ENCODE results near the gene CHCHD5. TPM values are rescaled to one million over a fixed set of nuclear protein-coding genes. Genes with fewer than 3 reads are reported as not detected.
A peak's percentile ranks its signal among the peaks of the same experiment; 100 is the strongest.
"Not testable (repeated sequence)": the region's sequence is repeated elsewhere in the genome, so short reads cannot be mapped to it uniquely, and the experiment has no call there.

The CHCHD5 gene, protein sequence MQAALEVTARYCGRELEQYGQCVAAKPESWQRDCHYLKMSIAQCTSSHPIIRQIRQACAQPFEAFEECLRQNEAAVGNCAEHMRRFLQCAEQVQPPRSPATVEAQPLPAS
- polyA plus RNA-seq (ENCODE audit: insufficient read length), result 31.0 TPM

GRCh38 chr2:112584134-112584890 is at the start of gene CHCHD5:
Gene CHCHD5 (plus strand): TSS chr2:112584609. CDS start chr2:112584648, 39 bp downstream.
- DNase-seq (ENCODE audit: low read depth), result peak; percentile 86

DNA sequence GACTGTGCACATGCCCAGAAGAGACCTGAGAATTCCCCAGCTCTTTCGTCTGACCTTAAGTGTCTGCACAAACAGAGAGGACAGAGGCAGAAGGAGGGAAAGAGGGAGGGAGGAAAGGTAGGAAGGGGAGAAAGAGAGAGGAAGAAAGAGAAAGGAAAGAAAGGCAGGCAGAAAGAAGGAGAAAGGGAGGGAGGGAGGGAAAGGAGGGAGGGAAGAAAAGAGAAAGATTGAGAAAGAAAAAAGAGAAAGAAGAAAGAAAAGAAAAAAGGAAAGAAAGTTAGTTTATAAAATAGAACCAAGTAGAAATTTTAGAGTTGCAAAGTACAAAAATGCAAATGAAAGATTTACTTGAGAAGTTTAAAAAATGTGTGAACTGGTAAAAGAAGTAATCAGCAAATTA is 49.6 kb upstream of the CHCHD5 start:
- no peak for DNase-seq (ENCODE audit: low read depth)

DNA sequence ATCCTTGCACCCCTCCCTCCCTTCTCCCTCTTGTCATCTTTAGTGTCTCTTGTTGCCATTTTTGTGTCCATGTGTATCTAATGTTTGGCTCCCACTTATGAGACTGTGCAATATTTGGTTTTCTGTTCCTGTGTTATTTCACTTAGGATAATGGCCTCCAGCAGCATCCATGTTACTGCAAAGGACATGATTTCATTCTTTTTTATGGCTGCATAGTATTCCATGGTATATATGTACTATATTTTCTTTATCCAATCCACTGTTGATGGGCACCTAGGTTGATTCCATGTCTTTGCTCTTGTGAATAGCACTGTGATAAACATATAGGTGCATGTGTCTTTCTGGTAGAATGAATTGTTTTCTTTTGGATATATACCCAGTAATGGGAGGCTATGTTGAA is 47.7 kb upstream of the CHCHD5 start:
- not testable (repeated sequence) for DNase-seq (ENCODE audit: low read depth)

DNA sequence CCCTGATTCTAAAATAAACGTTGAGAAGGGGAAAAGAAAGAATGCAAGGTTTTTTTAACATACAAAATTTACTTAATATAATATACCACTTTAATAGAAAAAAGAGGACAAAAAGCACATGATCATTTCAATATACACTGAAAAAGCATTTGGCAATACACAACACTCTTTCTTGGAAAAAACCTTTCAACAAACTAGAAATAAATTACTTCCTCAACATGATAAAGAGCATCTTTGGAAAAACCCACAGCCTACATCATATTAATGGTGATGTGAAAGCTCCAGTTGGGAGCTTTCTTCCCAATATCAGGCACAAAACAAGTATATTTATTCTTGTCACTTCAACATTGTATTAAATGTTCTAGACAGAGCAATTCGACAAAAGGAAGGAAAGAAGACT is 45.1 kb upstream of the CHCHD5 start:
- no peak for DNase-seq (ENCODE audit: low read depth)

DNA sequence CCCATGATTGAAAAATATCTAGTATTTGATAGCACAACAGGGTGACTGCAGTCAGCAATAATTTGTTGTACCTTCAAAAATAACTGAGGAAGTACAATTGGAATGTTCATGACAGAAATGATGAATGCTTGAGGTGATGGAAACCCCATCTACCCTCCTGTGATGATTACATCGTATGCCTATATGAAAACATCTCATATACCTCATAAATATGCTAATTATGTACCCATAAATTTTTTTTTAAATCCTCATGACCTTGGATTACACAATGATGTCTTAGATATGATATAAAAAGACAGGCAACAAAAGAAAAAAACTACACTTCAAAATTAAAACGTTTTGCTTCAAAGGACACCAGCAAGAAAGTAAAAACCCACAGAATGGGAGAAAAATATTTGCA is 43.5 kb upstream of the CHCHD5 start:
- no peak for DNase-seq (ENCODE audit: low read depth)

- no peak for DNase-seq (ENCODE audit: low read depth)
Measured at GRCh38 chr2:112541315-112542122, 42.9 kb upstream of the CHCHD5 start.

GRCh38 chr2:112542123-112542983 is 42.1 kb upstream of the CHCHD5 start, which contains the start of gene POLR1B:
Gene POLR1B (plus strand): TSS chr2:112542465. CDS start chr2:112542495, 30 bp downstream.
- DNase-seq (ENCODE audit: low read depth), result peak; percentile 56

DNA sequence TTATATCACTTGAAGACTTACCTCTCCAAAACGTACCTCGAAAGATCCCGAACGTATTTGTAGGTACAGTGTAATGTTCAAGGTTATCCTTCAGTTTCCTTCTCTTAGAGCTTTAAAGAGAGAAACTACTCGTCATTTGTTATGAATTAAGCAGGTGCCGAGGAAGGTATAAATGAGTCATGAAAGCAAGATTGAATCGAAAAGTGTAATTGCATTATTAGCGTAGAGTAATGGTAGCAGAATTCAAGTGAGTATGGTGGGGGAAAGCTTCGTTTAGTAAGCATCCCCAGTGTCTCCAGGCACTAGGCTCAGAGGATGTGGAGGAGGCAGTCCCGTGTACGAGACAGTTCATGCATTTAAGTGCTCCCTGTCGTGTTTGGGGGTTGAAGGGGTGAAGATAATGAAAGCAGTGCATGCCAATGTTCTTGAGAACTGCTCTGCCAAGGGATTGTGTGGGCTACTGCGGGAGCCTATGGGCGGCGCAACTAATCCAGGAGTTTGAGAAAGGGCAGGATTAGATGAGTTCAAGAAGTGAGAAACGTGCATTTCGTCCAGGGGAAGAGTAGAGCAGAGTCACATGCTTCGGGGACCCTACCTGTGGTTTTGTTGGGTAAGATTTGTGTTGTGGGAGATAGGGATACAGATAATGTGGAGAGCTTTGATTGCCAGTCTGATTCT is 41.3 kb upstream of the CHCHD5 start:
- DNase-seq (ENCODE audit: low read depth), result no peak

DNA sequence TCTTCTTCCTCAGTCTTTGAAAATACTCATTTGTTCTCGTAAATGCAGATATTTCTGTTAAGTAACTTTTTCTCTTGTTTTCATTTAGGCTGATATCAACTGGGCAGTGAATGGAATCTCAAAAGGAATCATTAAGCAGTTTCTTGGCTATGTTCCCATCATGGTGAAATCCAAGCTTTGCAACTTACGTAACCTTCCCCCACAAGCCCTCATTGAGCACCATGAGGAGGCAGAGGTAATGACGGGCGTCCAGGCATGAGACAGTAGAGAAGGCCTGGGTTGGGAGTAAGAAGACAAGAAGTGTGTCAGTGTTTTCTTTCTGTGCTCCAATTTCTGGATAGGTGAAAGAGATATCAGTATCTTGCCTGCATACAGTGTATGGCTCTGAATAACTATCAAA is 37.1 kb upstream of the CHCHD5 start:
- DNase-seq (ENCODE audit: low read depth), result no peak

- DNase-seq (ENCODE audit: low read depth), result no peak
Measured at GRCh38 chr2:112548980-112549379, 35.4 kb upstream of the CHCHD5 start.

- no peak for DNase-seq (ENCODE audit: low read depth)
Measured at GRCh38 chr2:112566104-112566503, 18.3 kb upstream of the CHCHD5 start.

DNA sequence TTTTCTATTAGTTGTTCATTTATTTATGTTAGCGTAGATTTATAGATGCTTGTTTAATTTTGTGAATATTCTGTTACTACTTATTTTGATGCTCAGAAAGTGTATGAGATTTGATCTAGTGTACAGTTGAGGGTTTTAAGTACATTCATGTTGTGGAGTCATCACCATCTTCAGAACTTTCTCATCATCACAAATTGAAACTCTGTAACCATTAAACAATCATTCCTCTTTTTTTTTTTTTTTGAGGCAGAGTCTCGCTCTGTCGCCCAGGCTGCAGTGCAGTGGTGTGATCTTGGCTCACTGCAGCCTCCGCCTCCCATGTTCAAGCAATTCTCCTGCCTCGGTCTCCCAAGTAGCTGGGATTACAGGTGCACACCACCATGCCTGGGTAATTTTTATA is 17.9 kb upstream of the CHCHD5 start:
- not testable (repeated sequence) for DNase-seq (ENCODE audit: low read depth)

DNA sequence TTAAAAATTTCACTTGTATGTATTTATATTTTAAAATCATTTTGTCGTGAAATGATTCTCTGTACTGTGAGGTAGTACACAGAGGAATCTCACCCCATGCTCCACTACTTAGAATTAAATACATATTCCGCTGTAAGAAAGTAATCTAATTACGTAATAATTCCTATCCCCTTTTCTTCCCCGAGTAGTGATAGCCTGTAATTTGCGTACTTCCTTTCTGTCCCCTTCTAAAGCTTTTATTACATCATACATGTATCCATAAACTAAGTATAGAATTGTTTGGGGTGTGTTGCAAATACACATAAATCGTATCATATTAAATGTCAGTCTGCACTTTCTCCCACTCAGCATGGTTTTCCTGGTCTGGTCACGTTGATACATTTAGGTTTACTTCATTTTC is 12.4 kb upstream of the CHCHD5 start:
- no peak for DNase-seq (ENCODE audit: low read depth)

- DNase-seq (ENCODE audit: low read depth), result no peak
Measured at GRCh38 chr2:112577756-112578155, 6.7 kb upstream of the CHCHD5 start.

GRCh38 chr2:112579241-112579640 is 5.2 kb upstream of the CHCHD5 start:
- no peak for DNase-seq (ENCODE audit: low read depth)

- DNase-seq (ENCODE audit: low read depth), result no peak
Measured at GRCh38 chr2:112580084-112580483, 4.3 kb upstream of the CHCHD5 start.

GRCh38 chr2:112582314-112582746 is 2.1 kb upstream of the CHCHD5 start:
- DNase-seq (ENCODE audit: low read depth), result no peak

DNA sequence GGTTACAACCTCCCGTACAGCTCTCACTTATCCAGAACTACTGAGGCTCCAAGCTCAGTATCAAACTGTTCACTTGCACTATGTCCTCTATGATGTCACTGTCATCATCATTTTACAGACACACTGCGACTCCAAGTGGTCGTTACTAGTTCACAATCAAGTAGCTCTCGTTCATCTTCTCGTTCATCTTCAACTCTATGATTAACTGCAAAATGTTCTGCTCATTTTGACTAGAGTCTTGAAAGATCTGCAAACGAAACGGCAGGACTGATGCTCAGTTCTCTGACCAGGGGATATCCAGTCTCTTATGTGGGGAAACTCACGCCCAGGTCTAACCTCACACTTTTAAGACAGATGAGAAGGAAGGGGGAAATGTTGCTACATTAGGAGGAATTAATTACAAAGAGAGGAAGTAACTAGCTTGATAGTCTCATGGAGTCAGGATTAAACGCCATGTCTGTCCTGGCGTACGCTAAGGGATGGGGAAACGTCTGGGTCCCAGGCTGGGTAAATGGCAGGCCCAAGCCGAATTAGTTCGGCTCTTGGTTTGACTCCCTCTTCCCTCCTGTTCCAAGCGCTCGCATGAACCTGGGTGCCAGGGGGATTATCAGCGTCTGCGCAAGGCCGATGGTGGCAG is 794 bp upstream of the CHCHD5 start:
- DNase-seq (ENCODE audit: low read depth), result no peak

- DNase-seq (ENCODE audit: low read depth), result no peak
Measured at GRCh38 chr2:112584891-112585250, 462 bp downstream of the CHCHD5 start.

DNA sequence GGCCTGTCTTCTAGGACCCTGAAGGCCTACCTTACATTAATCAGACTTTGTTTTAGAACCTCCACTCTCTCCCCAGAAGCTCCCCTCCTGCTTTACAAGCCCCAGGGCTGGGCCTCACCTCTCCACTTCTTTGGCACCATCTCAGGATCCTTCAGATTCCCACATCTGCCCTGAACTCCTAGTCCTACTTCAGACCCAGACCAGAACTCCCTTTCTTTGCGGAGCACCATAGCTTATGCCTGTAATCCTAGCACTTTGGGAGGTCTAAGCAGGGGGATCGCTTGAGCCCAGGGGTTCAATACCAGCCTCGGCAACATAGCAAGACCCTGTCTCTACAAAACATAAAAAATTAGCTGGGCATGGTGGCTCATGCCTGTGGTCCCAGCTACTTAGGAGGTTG is 991 bp downstream of the CHCHD5 start:
- DNase-seq (ENCODE audit: low read depth), result no peak

Data from forelimb muscle (tissue), 1 donor.